ENCODE results near the gene PODNL1.

The PODNL1 gene

DNA sequence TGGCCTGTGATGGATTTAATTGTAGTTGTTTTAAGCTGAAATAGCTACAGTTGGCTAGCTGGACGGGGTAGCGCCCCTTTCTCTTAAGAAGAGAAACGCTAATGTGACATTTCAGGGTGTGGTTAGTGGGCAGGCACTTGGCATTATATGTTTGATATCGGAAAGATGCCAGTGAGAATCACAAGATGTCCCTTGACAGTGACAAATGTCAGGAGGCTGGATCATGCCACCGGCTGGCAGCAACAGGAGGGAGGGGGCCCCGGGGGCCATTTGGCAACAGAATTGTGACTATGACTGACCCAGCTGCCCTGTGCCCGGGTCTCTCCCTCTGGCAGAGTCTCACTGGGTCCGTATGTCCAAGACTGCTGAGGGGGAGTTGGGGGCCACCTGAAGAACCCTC lies 18.8 kb upstream of the PODNL1 start:
- DNase-seq = no peak

GRCh38 chr19:13956365-13956744 lies 18.1 kb upstream of the PODNL1 start:
- no peak for DNase-seq

DNA sequence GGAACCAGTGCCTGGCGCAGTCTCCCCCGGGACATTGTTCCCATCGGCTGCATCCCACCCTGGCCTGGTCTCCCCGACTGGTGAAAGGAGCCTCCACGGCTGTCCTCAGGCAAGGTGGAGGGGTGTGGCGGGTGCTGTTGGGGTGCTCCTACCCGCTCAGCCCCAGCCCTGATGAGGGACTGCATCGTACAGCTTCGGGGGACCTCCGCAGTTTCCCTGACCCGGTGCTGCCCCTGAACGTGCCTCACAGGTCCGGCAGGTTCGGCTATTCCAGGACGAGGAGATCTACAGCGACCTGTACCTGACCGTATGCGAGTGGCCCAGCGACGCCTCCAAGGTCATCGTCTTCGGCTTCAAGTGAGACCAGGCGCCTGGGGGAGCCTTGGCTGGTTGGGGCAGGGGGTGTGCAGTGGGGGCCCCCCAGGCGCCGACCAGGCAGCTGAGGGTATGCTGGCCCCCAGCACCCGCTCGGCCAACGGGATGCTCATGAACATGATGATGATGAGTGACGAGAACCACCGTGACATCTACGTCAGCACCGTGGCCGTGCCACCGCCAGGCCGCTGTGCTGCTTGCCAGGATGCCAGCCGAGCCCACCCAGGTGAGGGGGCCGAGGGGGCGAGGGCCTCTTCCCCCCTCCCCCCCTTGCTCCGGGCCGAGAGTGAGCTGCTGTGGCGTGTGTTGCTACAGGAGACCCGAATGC lies 17.6 kb upstream of the PODNL1 start:
- DNase-seq = no peak

DNA sequence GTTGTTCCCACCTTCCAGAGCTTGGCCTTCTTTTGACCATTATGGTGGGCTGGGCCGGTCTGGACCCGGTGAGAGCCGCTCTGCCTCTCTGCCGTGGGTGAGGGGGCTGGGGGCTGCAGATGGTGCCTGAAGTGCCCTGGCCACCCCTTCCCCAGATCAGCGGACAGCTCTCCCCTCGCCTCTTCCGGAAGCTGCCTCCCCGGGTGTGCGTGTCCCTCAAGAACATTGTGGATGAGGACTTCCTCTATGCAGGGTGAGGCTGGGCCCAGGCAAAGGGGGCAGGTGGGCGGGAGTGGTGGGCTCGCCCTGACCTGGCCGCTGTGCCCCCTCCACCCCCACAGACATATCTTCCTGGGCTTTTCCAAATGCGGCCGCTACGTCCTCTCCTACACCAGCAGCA lies 16.0 kb upstream of the PODNL1 start:
- DNase-seq = no peak

- peak; percentile 58 for DNase-seq
These were observed 14.8 kb upstream of the PODNL1 start for GRCh38 chr19:13952931-13953531.

GRCh38 chr19:13952154-13952930 lies 14.1 kb upstream of the PODNL1 start, which contains the start of gene DCAF15:
Gene DCAF15, plus strand, starts transcription at chr19:13952509. Its CDS starts 4 bp downstream, at chr19:13952513.
- peak; percentile 100 for DNase-seq

GRCh38 chr19:13951799-13952153 lies 13.6 kb upstream of the PODNL1 start:
- DNase-seq = no peak

GRCh38 chr19:13951043-13951442 lies 12.8 kb upstream of the PODNL1 start:
- DNase-seq = no peak

DNA sequence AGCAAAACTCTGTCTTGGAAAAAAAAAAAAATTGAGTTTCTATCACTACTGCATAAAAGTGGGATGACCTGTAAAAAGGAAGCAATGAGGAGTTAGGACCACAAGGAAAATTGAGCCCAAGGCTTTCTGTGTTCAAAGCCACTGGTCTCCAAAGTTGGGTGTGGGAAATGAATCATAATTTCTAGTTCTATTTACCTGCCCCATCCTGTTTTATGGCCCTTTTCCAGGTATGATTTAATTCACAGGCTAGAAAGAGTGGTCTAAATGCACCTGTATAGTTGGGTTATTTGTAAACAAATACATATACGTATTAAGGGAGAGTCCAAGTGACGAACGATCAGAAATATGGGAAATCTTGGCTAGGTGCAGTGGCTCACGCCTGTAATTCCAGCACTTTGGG lies 8.2 kb upstream of the PODNL1 start:
- DNase-seq = no peak

DNA sequence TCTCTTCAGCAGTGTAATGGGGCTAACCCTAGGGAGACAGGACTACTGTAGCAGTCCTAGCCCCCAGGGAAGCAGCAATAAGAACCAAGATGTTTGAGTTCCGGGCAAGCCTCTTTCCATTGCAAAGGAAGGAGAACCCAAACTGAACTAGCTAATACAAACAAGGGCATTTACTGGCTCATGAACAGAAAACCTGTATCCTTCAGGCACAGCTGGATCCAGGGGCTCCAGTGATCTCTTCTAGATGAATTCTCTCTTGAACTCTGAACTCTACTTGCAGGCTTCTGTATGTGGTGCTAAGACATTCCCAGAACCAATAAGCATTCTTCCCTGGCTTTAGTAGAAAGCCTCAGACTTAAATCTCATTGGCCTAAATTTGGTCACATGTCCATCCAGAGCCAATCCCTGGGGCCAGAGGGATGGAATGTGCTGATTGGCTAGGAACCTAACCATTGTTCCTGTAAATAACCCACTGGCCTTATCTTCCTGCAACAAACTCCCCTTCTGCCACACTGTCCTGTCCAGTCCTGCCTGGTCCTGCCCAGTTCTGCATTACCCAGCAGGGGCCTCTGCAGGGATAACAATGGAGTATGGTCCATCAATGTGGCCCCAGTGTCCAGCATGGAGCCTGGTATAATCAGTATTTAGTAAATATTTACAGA lies 3.9 kb upstream of the PODNL1 start:
- DNase-seq = no peak

GRCh38 chr19:13937479-13938300 lies 527 bp downstream of the PODNL1 start:
- peak; percentile 59 for DNase-seq

GRCh38 chr19:13935765-13936510 lies 2.3 kb downstream of the PODNL1 start:
- no peak for DNase-seq

DNA sequence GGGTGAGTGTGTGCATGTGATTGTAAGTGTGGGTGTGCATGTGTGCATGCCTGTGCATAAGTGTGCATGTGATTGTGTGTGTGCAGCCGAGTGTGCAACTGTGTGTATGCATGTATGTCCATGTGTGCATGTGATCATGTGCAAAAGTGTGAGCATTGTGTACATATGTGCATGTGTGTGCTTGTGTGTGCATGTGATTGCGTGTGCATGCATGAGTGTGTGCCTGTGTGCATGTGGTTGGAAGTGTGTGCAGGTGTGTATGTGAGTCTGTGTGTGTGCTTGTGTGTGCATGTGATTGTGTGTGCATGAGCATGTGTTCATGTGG lies 3.5 kb downstream of the PODNL1 start:
- no peak for DNase-seq

DNA sequence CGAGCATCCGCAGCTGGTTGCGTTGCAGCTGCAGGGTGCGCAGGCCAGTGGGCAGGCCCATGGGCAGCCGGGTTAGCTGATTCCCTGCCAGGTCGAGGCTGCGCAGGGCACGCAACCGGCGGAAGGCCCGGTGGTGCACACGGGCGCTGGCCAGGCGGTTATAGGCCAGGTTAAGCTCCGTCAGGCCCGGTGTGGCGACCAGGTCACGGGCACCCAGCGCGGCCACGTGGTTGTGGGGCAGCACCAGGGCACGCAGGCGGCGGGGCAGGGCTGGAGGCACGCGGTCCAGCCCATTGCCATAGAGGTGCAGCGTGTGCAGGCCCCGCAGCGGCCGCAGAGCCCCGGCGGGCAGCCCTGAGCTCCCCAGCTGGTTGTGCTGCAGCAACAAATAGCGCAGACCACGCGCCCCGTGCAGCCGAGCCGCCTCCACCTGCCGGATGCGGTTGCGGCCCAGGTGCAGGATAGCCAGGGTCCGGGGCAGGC lies 5.3 kb downstream of the PODNL1 start:
- DNase-seq = no peak

GRCh38 chr19:13932149-13932637 lies 6.0 kb downstream of the PODNL1 start:
- no peak for DNase-seq

- no peak for DNase-seq
These were observed 6.6 kb downstream of the PODNL1 start for GRCh38 chr19:13931391-13932148.

- DNase-seq = no peak
These were observed 7.8 kb downstream of the PODNL1 start for GRCh38 chr19:13930402-13930801.

- no peak for DNase-seq
These were observed 8.3 kb downstream of the PODNL1 start for GRCh38 chr19:13929956-13930355.

- no peak for DNase-seq
These were observed 8.9 kb downstream of the PODNL1 start for GRCh38 chr19:13929340-13929739.

- no peak for DNase-seq
These were observed 11.5 kb downstream of the PODNL1 start for GRCh38 chr19:13926715-13927114.

DNA sequence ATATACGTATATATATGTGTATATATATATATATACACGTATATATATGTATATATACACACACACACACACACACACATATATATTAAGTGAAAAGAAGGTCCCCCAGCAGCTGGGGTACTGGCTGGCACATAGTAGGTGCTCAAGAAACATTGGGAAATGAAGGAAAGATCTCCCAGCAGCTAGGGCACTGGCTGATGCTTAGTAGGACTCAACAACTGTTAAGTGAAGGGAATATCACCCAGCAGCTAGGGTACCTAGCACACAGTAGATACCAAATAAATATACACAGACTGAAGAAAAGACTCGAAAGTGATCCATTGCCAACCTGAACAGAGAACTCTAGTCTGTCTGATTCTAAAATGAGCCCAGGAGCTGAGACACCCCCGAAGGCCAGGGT lies 12.2 kb downstream of the PODNL1 start:
- no peak for DNase-seq

All from right hindlimb (tissue), 1 donor.